Measurements from ENCODE around the gene BTBD9.

DNA sequence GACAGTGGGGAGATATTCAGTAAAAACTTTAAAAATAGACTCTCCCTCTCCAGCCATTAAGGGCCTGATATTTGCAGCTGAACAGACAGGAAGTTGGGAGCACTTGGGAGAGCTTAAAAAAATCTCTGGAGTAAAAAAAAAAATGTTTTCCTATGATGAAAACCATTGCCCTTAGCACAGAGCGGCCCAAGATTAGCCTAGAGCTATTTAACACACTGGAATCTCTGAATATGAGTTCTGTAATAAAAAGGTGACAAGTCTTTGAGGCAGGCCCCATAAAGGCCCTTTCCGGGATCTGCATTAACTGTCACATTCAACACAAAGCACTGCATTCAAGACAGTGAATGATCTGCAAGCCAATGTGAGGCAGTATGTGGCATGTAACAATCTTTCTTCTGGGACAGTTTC lies 426.5 kb downstream of the BTBD9 start:
- TF ChIP-seq, protein P1, sequence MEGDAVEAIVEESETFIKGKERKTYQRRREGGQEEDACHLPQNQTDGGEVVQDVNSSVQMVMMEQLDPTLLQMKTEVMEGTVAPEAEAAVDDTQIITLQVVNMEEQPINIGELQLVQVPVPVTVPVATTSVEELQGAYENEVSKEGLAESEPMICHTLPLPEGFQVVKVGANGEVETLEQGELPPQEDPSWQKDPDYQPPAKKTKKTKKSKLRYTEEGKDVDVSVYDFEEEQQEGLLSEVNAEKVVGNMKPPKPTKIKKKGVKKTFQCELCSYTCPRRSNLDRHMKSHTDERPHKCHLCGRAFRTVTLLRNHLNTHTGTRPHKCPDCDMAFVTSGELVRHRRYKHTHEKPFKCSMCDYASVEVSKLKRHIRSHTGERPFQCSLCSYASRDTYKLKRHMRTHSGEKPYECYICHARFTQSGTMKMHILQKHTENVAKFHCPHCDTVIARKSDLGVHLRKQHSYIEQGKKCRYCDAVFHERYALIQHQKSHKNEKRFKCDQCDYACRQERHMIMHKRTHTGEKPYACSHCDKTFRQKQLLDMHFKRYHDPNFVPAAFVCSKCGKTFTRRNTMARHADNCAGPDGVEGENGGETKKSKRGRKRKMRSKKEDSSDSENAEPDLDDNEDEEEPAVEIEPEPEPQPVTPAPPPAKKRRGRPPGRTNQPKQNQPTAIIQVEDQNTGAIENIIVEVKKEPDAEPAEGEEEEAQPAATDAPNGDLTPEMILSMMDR (IDR thresholded peaks at IDR 0.05; ENCODE audit: insufficient read depth, low read depth, low read length), result no peak
- no peak for TF ChIP-seq EZH2 (IDR thresholded peaks at IDR 0.05; ENCODE audit: insufficient read depth, low read length)
